GM12874 (cell line): ENCODE results near the gene WWOX.

Experiments used
- TF ChIP-seq, protein P1 (sequence below): IDR thresholded peaks from 2 replicates; pipeline ENCODE4 v1.5.1; 2011; ENCODE audit warnings: low read depth, mild to moderate bottlenecking, control low read depth, low read length, moderate library complexity; ENCODE audit not compliant: insufficient read depth

The WWOX gene

DNA sequence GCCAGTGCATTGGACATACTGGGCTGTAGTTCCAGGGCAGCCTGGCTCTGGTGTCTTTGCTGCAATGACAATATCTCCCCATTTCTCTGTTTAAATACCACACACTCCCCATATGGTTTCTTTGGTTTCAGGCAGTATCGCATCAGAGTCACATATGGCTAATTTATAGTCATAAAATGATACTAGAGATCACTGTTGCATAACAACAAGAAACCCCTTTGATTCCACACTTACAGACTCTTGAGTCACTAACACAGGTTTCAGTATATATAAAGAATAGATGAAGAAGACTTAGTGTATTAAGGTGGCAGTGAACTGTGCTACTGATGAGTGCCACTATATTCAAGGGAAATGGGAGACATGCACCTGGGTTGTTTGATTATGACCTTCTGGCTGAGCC lies 281.6 kb downstream of the WWOX start:
- TF ChIP-seq, protein P1, sequence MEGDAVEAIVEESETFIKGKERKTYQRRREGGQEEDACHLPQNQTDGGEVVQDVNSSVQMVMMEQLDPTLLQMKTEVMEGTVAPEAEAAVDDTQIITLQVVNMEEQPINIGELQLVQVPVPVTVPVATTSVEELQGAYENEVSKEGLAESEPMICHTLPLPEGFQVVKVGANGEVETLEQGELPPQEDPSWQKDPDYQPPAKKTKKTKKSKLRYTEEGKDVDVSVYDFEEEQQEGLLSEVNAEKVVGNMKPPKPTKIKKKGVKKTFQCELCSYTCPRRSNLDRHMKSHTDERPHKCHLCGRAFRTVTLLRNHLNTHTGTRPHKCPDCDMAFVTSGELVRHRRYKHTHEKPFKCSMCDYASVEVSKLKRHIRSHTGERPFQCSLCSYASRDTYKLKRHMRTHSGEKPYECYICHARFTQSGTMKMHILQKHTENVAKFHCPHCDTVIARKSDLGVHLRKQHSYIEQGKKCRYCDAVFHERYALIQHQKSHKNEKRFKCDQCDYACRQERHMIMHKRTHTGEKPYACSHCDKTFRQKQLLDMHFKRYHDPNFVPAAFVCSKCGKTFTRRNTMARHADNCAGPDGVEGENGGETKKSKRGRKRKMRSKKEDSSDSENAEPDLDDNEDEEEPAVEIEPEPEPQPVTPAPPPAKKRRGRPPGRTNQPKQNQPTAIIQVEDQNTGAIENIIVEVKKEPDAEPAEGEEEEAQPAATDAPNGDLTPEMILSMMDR, result no peak

DNA sequence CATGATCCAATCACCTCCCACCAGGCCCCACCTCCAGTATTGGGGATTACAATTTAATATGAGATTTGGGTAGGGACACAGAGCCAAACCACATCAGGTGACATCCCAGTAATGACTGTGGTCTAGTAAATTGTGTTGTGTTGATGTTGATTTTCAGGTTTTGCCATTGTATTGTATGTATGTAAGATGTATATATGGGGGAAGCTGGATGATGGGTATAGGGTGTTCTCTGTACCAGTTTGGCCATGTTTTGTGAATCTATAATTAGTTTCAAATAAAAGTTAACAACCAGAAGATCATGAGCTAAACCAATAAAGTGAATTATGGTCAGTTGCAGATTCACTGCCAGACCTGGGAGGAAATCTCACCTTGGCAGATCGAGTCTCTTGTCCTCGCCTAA lies 283.7 kb downstream of the WWOX start:
- TF ChIP-seq, protein P1, result no peak

DNA sequence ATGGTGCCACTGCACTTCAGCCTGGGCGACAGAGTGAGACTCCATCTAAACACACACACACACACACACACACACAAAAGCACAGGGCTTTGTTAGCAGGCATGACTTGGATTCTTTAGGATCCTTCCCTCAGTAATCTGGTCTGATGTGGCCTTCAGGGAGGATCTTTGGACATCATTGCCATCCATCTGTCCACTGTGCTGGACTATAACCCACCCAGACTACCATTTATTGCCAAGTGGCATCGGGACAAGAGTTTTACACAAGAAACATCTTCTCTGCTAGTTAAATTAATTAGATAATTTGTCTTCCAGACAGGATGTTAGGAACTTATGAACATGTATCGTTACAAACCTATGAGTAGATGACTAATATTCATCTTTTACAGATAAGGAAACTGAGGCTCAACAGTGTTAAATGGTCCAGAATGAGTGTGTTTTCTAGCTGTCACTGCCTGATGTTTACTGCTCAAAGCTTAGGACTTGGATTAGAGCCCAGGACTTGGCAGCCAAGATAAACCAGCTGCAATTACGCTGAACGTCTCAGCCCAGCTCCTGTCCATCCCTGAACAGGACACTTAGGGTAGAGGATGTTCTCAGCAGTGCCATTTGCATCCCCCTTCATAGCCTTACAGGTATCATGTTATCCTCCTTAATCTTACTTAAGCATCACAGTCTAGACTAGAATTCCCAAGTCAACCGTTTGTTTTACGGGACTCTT lies 285.8 kb downstream of the WWOX start:
- TF ChIP-seq, protein P1, result no peak

DNA sequence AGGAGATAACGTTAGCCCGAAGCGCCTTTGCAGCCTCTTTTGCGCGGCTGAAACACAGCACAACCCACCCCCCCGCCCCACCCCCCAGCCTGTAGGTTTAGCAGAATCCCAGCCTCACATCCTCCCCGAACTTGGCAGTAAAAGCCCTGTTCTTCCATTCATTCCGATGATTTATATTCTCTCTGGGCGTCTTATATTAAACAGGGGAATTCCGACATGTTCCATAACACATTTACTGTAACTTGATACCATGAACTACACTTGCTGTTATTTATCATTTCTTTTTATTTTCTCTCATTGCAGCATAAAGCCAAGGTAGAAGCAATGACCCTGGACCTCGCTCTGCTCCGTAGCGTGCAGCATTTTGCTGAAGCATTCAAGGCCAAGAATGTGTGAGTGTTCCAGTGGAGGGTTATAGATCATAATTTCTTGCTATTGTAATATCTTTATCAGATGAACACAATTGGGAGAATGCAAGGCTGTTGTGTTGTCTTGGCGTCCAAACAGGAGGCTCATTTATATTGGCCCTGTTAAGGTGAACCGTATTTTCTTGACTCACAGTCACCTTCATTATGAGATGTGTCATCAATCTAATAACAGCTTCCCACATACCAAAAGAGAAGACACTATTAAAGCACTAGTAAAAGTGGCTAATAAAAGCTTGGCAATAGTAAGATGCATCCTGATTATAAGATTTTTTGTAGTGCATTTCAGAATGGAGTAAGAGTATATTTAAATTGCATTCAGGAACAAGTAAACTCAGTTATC lies 287.3 kb downstream of the WWOX start:
- TF ChIP-seq, protein P1, result no peak

DNA sequence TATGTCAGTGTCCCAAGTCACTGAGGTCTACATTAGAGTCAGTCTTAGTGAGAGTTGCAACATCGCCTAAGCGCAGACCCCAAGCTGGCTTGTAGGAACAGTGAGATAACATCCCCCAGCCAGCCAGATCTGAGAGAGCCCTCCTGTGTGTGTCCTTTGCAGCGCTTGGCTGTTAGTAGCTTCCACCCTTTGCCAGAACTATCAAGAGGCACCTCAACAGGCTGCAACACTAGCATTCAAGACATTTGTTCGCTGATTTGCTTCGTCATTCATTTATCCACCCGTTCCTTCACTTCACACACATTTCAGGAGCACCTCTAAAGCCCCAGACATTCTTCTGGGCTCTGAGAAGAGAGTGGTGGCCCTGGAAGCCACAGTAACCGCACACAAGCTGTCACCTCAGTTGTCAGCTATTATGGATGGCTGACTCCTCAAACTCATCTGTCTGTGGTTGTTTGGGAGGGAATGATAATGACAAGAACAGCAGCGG lies 289.6 kb downstream of the WWOX start:
- TF ChIP-seq, protein P1, result no peak

DNA sequence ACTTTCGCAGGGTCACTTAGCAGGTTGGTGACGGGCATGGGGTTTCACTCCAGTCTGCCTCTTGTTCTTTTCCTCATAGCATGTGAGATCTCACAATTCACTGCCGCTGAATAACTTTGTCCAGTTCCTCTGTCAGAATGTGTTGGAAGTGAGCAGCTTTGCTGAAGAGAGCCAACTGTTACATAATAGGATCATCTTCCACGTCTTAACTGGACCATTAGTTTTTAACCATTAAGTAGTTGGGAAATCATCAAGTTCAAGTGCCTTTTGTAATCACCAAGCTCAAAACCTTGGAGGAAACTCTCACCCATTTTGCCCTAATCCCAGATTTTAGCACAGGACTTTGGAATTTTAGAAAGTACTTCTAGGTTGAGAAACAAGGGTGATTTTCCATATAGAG lies 290.6 kb downstream of the WWOX start:
- TF ChIP-seq, protein P1, result no peak

DNA sequence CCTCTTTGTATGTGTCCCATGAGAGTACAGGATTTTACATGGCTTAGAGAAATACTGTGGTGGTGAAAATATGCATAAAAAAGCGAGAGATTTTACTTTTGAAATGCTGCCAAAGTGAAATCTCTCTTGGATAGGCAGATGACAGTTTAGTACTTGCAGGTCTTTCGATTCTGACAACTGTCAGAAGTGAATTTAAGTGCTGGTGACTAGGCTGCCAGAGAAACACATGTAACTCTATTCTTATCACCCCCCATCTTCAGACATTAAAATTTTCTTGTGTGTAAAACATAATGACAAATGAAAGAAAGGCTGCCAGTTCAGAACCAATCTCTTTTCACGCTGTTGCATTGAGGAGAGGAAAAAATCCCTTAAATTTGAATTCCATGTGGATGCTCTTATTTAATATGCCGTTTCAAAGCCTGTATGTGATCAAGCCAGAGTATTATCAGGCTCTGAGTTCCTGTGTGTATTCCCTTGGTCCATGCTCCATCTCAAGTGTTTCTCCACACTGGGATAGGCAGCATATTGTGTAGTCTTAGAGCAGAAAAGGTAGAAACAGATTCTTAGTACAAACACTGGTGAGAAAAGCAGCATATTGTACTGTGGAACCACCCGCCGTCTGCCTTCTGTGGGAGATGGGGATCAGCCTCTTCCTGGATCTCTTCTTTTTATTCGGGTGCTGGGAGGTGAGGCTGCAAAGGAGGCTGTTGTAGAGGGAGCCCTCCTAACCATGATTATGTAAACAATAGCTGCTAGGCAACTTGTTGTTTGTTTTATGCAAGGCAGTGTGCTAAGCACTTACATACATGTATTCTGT lies 291.3 kb downstream of the WWOX start:
- TF ChIP-seq, protein P1, result no peak
